Natural killer cell treated with Interleukin-12 subunit alpha and Interleukin-12 subunit beta and Interleukin-15 and Interleukin-18, amount 100 ng/mL, for 72 hours (primary cell): ENCODE measurements around the gene GAGE12C. TPM values are rescaled to one million over a fixed set of nuclear protein-coding genes. Genes with fewer than 3 reads are reported as not detected.
"Not testable (repeated sequence)": the region's sequence is repeated elsewhere in the genome, so short reads cannot be mapped to it uniquely, and the experiment has no call there.

Source experiments
- ATAC-seq, 2 donors: fragments of 150-1000 bp; cut with Tn5 transposase in 1 of 2; sonication (Bioruptor Pico), chemical (Tn5 transposase) in 1 of 2; 2 replicates each; pipeline ENCODE4 v1.10.0; 2021
- DNase-seq: peaks from one replicate; pipeline ENCODE4 v3.0.0; 2022; ENCODE audit warnings: low spot score
- H3K27ac Mint-ChIP-seq, 2 donors: 1 replicate in 1 of 2; 2 replicates in 1 of 2; pipeline ENCODE4 v1.8.0; 2022; ENCODE audit warnings: mixed read lengths in 2 of 2, mild to moderate bottlenecking in 1 of 2, moderate library complexity in 1 of 2
- H3K27me3 Mint-ChIP-seq, 2 donors: 1 replicate in 1 of 2; 2 replicates in 1 of 2; pipeline ENCODE4 v1.8.0; 2022; ENCODE audit warnings: mixed read lengths in 2 of 2
- H3K36me3 Mint-ChIP-seq: one replicate; pipeline ENCODE4 v1.8.0; 2022; ENCODE audit warnings: mixed read lengths
- H3K4me1 Mint-ChIP-seq, 2 donors: 1 replicate in 1 of 2; 2 replicates in 1 of 2; pipeline ENCODE4 v1.8.0; 2022; ENCODE audit warnings: low read depth in 2 of 2, mixed read lengths in 2 of 2, mild to moderate bottlenecking in 1 of 2
- H3K4me3 Mint-ChIP-seq: one replicate; pipeline ENCODE4 v1.8.0; 2022; ENCODE audit warnings: mixed read lengths
- H3K9me3 Mint-ChIP-seq: 2 replicates; pipeline ENCODE4 v1.8.0; 2022; ENCODE audit warnings: mixed read lengths
- total RNA-seq, 2 donors: library from RNA; stranded (reverse); gene quantifications; one replicate each; pipeline ENCODE4 v1.2.3, GENCODE V29; 2022

GAGE12C gene, protein sequence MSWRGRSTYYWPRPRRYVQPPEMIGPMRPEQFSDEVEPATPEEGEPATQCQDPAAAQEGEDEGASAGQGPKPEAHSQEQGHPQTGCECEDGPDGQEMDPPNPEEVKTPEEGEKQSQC
- not detected for total RNA-seq

DNA sequence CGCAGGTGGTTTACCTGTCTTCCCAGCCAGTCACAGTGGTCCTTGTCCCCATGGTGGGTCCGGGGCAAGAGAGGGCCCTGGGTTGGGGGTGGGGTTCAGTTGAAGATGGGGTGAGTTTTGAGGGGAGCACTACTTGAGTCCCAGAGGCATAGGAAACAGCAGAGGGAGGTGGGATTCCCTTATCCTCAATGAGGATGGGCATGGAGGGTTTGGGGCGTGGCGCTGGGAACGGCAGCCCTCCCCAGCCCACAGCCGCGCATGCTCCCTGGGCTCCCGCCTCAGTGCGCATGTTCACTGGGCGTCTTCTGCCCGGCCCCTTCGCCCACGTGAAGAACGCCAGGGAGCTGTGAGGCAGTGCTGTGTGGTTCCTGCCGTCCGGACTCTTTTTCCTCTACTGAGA, at the start of gene GAGE12C:
Gene GAGE12C (plus strand): TSS at position 301 of the 400 bp plus-strand sequence. CDS start 1,155 bp downstream, outside the sequence.
- H3K9me3 Mint-ChIP-seq, H3K27me3 Mint-ChIP-seq, H3K4me3 Mint-ChIP-seq, DNase-seq, H3K4me1 Mint-ChIP-seq, H3K36me3 Mint-ChIP-seq, H3K27ac Mint-ChIP-seq, ATAC-seq: not testable (repeated sequence)

DNA sequence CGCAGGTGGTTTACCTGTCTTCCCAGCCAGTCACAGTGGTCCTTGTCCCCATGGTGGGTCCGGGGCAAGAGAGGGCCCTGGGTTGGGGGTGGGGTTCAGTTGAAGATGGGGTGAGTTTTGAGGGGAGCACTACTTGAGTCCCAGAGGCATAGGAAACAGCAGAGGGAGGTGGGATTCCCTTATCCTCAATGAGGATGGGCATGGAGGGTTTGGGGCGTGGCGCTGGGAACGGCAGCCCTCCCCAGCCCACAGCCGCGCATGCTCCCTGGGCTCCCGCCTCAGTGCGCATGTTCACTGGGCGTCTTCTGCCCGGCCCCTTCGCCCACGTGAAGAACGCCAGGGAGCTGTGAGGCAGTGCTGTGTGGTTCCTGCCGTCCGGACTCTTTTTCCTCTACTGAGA, 9.5 kb downstream of the GAGE12C start, which contains the start of gene GAGE12D:
Gene GAGE12D (plus strand): TSS at position 301 of the 400 bp plus-strand sequence. CDS start 1,155 bp downstream, outside the sequence.
- H3K27me3 Mint-ChIP-seq = not testable (repeated sequence)

GRCh38 chrX:49550989-49551388, 19.0 kb downstream of the GAGE12C start, which contains the start of gene GAGE12E:
Gene GAGE12E (plus strand): TSS chrX:49551289. CDS start chrX:49552444, 1,155 bp downstream.
- not testable (repeated sequence) for H3K9me3 Mint-ChIP-seq, H3K4me1 Mint-ChIP-seq, H3K27ac Mint-ChIP-seq, ATAC-seq, H3K27me3 Mint-ChIP-seq, DNase-seq, H3K36me3 Mint-ChIP-seq, H3K4me3 Mint-ChIP-seq

More for the DNA sequence above, 9.5 kb downstream of the GAGE12C start, which contains the start of gene GAGE12D:
- DNase-seq, H3K4me1 Mint-ChIP-seq, H3K4me3 Mint-ChIP-seq, H3K27ac Mint-ChIP-seq, ATAC-seq, H3K9me3 Mint-ChIP-seq, H3K36me3 Mint-ChIP-seq: not testable (repeated sequence)

DNA sequence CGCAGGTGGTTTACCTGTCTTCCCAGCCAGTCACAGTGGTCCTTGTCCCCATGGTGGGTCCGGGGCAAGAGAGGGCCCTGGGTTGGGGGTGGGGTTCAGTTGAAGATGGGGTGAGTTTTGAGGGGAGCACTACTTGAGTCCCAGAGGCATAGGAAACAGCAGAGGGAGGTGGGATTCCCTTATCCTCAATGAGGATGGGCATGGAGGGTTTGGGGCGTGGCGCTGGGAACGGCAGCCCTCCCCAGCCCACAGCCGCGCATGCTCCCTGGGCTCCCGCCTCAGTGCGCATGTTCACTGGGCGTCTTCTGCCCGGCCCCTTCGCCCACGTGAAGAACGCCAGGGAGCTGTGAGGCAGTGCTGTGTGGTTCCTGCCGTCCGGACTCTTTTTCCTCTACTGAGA, 28.6 kb downstream of the GAGE12C start, which contains the start of gene GAGE12F:
Gene GAGE12F (plus strand): TSS at position 301 of the 400 bp plus-strand sequence. CDS start 1,155 bp downstream, outside the sequence.
- not testable (repeated sequence) for DNase-seq, H3K36me3 Mint-ChIP-seq, H3K4me1 Mint-ChIP-seq, H3K9me3 Mint-ChIP-seq, ATAC-seq, H3K4me3 Mint-ChIP-seq, H3K27me3 Mint-ChIP-seq, H3K27ac Mint-ChIP-seq

GRCh38 chrX:49568728-49569127, 36.8 kb downstream of the GAGE12C start:
- H3K27me3 Mint-ChIP-seq, DNase-seq, H3K36me3 Mint-ChIP-seq, ATAC-seq, H3K4me1 Mint-ChIP-seq, H3K4me3 Mint-ChIP-seq, H3K27ac Mint-ChIP-seq, H3K9me3 Mint-ChIP-seq: not testable (repeated sequence)

DNA sequence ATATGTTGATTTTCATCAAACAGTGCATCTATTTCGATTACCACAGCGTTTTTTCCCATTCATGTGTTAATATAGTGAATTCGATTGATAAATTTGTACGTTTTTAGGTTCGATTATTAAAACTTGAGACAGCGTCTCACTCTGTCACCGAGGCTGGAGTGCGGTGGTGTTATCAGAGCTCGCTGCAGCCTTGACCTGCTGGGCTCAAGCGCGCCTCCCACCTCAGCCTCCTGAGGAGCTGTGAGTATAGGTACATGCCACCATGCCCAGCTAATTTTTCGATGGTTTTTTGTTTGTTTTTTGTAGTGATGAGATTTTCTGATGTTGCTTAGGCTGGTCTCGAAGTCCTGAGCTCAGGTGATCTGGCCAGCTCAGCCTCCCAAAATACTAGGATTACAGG, 37.2 kb downstream of the GAGE12C start:
- H3K27ac Mint-ChIP-seq, H3K9me3 Mint-ChIP-seq, H3K4me3 Mint-ChIP-seq, DNase-seq, ATAC-seq, H3K4me1 Mint-ChIP-seq, H3K27me3 Mint-ChIP-seq, H3K36me3 Mint-ChIP-seq: not testable (repeated sequence)

GRCh38 chrX:49570100-49570499, 38.1 kb downstream of the GAGE12C start, which contains the start of gene GAGE12G:
Gene GAGE12G (plus strand): TSS chrX:49570400. CDS start chrX:49571555, 1,155 bp downstream.
- not testable (repeated sequence) for H3K4me1 Mint-ChIP-seq, H3K9me3 Mint-ChIP-seq, H3K27ac Mint-ChIP-seq, H3K27me3 Mint-ChIP-seq, DNase-seq, ATAC-seq, H3K36me3 Mint-ChIP-seq, H3K4me3 Mint-ChIP-seq

DNA sequence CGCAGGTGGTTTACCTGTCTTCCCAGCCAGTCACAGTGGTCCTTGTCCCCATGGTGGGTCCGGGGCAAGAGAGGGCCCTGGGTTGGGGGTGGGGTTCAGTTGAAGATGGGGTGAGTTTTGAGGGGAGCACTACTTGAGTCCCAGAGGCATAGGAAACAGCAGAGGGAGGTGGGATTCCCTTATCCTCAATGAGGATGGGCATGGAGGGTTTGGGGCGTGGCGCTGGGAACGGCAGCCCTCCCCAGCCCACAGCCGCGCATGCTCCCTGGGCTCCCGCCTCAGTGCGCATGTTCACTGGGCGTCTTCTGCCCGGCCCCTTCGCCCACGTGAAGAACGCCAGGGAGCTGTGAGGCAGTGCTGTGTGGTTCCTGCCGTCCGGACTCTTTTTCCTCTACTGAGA, 47.7 kb downstream of the GAGE12C start, which contains the start of gene GAGE12H:
Gene GAGE12H (plus strand): TSS at position 301 of the 400 bp plus-strand sequence. CDS start 1,155 bp downstream, outside the sequence.
- not testable (repeated sequence) for ATAC-seq, DNase-seq, H3K27ac Mint-ChIP-seq, H3K4me1 Mint-ChIP-seq, H3K27me3 Mint-ChIP-seq, H3K9me3 Mint-ChIP-seq, H3K4me3 Mint-ChIP-seq, H3K36me3 Mint-ChIP-seq

Other genes starting within 250 kb of the GAGE12C start
- gene GAGE10, start 228.5 kb upstream of the GAGE12C start, total RNA-seq = not detected
- gene GAGE12J, start 210.1 kb upstream of the GAGE12C start, total RNA-seq = not detected
- gene GAGE13, start 200.6 kb upstream of the GAGE12C start, total RNA-seq = not detected
- not detected for gene GAGE12D, start 9.6 kb downstream of the GAGE12C start, total RNA-seq
- not detected for gene GAGE12E, start 19.1 kb downstream of the GAGE12C start, total RNA-seq
- not detected for gene GAGE12F, start 28.7 kb downstream of the GAGE12C start, total RNA-seq
- not detected for gene GAGE12G, start 38.2 kb downstream of the GAGE12C start, total RNA-seq
- gene GAGE12H, start 47.8 kb downstream of the GAGE12C start, total RNA-seq = not detected
- gene GAGE2A, start 57.3 kb downstream of the GAGE12C start, total RNA-seq = not detected
- gene GAGE1, start 66.8 kb downstream of the GAGE12C start, total RNA-seq = not detected
- not detected for gene PAGE1, start 163.8 kb downstream of the GAGE12C start, total RNA-seq